ENCODE measurements around the gene UGGT1.

DNA sequence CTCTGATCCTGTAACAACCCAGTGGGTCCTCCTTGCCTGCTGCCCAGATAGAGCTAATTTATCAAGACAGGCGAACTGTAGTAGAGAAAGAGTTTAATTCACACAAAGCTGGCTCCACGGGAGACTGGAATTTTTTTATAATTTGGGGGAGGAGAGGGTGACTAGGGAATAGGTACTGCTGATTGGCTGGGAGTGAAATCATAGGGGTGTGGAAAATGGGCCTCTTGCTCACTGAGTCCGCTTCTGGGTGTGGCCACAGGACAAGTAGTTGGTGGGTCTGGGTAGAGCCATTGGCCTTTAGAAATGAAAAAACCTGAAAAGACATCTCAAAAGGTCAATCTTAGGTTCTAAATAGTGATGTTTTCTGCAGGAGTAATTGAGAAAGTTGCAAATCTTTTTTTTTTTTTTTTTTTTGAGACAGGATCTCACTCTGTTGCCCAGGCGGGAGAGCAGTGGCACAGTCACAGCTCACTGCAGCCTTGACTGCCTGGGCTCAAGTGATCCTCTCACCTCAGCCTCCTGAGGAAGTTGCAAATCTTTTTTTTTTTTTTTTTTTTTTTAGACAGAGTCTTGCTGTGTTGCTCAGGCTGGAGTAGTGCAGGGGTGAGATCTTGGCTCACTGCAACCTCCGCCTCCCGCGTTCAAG, 14.4 kb upstream of the UGGT1 start:
- TF ChIP-seq ZNF274 (IDR thresholded peaks at IDR 0.05; ENCODE audit: borderline replicate concordance, low read depth, low read length) (no peak), ZNF12 (CRISPR knock-in tag; IDR thresholded peaks at IDR 0.05) (no peak), TEAD4 (IDR thresholded peaks at IDR 0.05; ENCODE audit: low read length) (no peak), TEAD4 (CRISPR knock-in tag; IDR thresholded peaks at IDR 0.05; ENCODE audit: borderline replicate concordance) (no peak)
